ENCODE results near the gene TULP1. TPM values are rescaled to one million over a fixed set of nuclear protein-coding genes. Genes with fewer than 3 reads are reported as not detected.
A peak's percentile ranks its signal among the peaks of the same experiment; 100 is the strongest.

TULP1 gene
- total RNA-seq, 1 experiment from 2014 or later: not detected

DNA sequence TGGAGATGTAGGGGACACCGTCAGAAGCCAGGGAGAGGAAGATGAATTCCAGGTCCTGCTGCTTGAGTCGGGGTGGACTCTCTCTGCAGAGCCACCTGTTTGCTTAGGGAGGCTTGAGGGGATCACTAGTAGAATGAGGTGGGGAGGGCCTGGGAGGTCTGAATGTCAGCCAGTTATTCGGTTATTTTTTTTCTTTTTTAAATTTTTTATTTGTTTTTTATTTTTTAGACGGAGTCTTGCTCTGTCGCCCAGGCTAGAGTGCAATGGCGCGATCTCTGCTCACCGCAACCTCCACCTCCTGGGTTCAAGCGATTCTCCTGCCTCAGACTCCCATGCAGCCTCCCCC lies 24.2 kb downstream of the TULP1 start:
- DNase-seq (ENCODE audit: low spot score): no peak
- ChIA-PET POLR2A (ENCODE audit: low non-redundant PET) (no interaction called here), CTCF (no interaction called here)
- Histone ChIP-seq H3K36me3 (ENCODE audit: insufficient read depth, low read length, poor library complexity, severe bottlenecking) (no peaks in the 10 kb centered on the region), H3K9me3 (ENCODE audit: low read depth, low read length, poor library complexity, severe bottlenecking) (no peaks in the 10 kb centered on the region), H3K4me1 (ENCODE audit: insufficient read depth, low read length, poor library complexity, severe bottlenecking) (peaks cover 64% of the 10 kb centered on the region), H3K27ac (ENCODE audit: low read depth, low read length, poor library complexity, severe bottlenecking) (no peak overlapping the region), H3K27me3 (replicated peaks; ENCODE audit: insufficient read depth, low read depth, low read length, poor library complexity) (no peaks in the 10 kb centered on the region), H3K4me3 (ENCODE audit: low read depth, low read length, poor library complexity, severe bottlenecking) (no peak overlapping the region)
- no TSS peak for BruUV-seq (replicated peaks)
- TF ChIP-seq EZH2 (IDR thresholded peaks at IDR 0.05; ENCODE audit: borderline replicate concordance, low read depth, low read length, poor library complexity, severe bottlenecking): no peak
- TF ChIP-seq, protein P1, sequence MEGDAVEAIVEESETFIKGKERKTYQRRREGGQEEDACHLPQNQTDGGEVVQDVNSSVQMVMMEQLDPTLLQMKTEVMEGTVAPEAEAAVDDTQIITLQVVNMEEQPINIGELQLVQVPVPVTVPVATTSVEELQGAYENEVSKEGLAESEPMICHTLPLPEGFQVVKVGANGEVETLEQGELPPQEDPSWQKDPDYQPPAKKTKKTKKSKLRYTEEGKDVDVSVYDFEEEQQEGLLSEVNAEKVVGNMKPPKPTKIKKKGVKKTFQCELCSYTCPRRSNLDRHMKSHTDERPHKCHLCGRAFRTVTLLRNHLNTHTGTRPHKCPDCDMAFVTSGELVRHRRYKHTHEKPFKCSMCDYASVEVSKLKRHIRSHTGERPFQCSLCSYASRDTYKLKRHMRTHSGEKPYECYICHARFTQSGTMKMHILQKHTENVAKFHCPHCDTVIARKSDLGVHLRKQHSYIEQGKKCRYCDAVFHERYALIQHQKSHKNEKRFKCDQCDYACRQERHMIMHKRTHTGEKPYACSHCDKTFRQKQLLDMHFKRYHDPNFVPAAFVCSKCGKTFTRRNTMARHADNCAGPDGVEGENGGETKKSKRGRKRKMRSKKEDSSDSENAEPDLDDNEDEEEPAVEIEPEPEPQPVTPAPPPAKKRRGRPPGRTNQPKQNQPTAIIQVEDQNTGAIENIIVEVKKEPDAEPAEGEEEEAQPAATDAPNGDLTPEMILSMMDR (conservative IDR thresholded peaks at IDR 0.05; ENCODE audit: low read depth, low read length): no peak
- intact Hi-C loops (cut with micrococcal nuclease; ENCODE audit: unreplicated experiment): no loop called here

DNA sequence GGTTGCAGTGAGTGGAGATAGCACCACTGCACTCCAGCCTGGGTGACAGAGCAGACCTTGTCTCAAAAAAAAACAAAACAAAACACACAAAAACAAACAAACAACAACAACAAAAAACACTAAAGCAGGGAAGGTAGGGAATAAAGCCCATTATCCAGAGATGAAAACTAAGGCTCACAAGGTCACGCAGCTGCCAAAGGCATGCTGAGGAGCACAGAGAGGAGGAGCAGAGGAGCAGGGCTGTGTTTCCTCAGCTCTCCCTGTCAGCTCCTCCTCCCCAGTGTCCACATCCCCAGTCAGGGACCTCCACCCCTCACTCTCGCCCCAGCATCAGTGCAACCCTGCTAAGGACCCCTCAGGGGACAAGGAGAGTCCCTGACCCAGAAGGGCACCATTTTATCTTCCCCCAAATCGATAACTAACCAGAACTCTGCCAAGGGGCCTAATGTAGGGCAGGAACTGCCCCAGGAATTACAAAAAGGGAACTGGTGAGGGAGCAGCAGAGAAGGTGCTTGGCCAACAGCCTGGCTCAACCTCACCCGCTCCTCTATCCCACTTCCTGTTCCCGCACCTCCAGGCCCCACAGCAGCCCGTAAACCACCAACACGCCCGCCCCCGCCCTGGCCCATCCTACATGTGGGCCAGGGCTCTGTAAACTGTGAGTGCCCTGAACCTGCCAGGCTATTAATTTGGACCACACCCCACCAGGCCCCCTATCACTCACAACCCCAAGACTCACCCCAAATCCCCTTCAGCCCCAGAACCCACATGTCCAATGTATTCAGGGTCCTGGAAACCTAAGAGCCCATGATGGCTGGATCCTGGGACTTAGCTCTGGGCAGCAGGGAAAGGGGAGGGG lies 24.8 kb downstream of the TULP1 start:
- BruUV-seq (replicated peaks): no TSS peak
- ChIA-PET POLR2A (ENCODE audit: low non-redundant PET) (interaction anchor here (0.6 kb wide), 1 partner anchor 234 kb away, joined by 4 read pairs; no protein-coding TSS in a partner anchor), CTCF (interaction anchor here (0.6 kb wide), 1 partner anchor 10 kb away, joined by 9 read pairs; no protein-coding TSS in a partner anchor)
- intact Hi-C loops (cut with micrococcal nuclease; ENCODE audit: unreplicated experiment): no loop called here
- Histone ChIP-seq H3K36me3 (ENCODE audit: insufficient read depth, low read length, poor library complexity, severe bottlenecking) (no peaks in the 10 kb centered on the region), H3K4me3 (ENCODE audit: low read depth, low read length, poor library complexity, severe bottlenecking) (no peak overlapping the region), H3K4me1 (ENCODE audit: insufficient read depth, low read length, poor library complexity, severe bottlenecking) (peaks cover 58% of the 10 kb centered on the region), H3K27ac (ENCODE audit: low read depth, low read length, poor library complexity, severe bottlenecking) (peak overlapping the region; percentile 28), H3K9me3 (ENCODE audit: low read depth, low read length, poor library complexity, severe bottlenecking) (no peaks in the 10 kb centered on the region), H3K27me3 (replicated peaks; ENCODE audit: insufficient read depth, low read depth, low read length, poor library complexity) (no peaks in the 10 kb centered on the region)
- no peak for DNase-seq (ENCODE audit: low spot score)
- TF ChIP-seq, protein P1 (conservative IDR thresholded peaks at IDR 0.05; ENCODE audit: low read depth, low read length): no peak

DNA sequence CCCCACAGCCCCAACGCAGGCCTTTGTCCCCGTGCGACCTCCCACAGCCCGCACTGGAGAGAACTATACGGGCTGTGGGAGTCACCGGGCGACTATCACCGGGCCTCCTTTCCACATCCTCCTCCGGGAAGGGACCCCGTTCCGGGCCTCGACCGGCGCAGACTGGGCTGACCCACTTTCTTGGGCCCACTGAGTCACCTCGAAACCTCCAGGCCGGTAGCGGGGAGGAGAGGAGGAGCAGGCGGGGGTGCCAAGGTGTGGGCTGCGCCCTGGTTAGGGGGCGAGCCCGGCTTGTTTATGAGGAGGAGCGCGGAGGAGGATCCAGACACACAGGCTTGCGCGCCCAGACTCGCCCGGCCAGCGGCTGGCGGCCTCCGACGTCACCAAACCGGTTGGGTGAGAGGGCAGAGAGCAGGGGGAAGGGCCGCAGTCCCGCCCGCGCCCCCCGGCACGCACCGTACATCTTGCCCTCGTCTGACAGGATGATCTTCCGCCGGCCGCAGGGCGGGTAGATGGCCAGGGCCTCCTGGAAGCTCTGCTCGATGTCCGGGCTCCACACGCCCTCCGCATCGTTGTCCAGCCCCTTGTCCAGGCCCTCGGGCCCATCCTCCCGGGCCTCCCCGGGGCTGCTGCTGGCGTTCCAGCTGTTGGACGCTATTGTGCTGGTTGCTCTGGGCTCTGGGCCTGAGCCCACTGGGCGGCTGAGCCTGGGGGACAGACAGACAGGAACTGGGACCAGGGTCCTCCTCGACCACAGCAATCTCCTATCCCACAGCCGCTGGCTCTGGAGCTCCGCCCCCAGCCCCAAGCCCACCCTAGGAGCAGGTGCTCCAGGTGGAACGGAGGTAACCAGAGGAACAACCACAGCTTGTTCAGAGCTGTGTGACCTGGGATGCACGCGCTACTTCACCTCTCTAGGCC lies 26.4 kb downstream of the TULP1 start:
- ChIA-PET POLR2A (ENCODE audit: low non-redundant PET) (no interaction called here), CTCF (no interaction called here)
- Histone ChIP-seq H3K9me3 (ENCODE audit: low read depth, low read length, poor library complexity, severe bottlenecking) (no peaks in the 10 kb centered on the region), H3K36me3 (ENCODE audit: insufficient read depth, low read length, poor library complexity, severe bottlenecking) (no peaks in the 10 kb centered on the region), H3K27me3 (replicated peaks; ENCODE audit: insufficient read depth, low read depth, low read length, poor library complexity) (no peaks in the 10 kb centered on the region), H3K4me3 (ENCODE audit: low read depth, low read length, poor library complexity, severe bottlenecking) (no peak overlapping the region), H3K27ac (ENCODE audit: low read depth, low read length, poor library complexity, severe bottlenecking) (no peak overlapping the region), H3K4me1 (ENCODE audit: insufficient read depth, low read length, poor library complexity, severe bottlenecking) (peaks cover 42% of the 10 kb centered on the region)
- BruUV-seq (replicated peaks): no TSS peak
- intact Hi-C loops (cut with micrococcal nuclease; ENCODE audit: unreplicated experiment): no loop called here
- TF ChIP-seq, protein P1 (conservative IDR thresholded peaks at IDR 0.05; ENCODE audit: low read depth, low read length): no peak
- TF ChIP-seq EZH2 (IDR thresholded peaks at IDR 0.05; ENCODE audit: borderline replicate concordance, low read depth, low read length, poor library complexity, severe bottlenecking): no peak
- DNase-seq (ENCODE audit: low spot score): no peak

Measured in A673 (cell line).